PC-9 (cell line): ENCODE results near the gene IFNAR1. TPM values are rescaled to one million over a fixed set of nuclear protein-coding genes. Genes with fewer than 3 reads are reported as not detected.

ENCODE experiments used
- BruUV-seq: library from RNA; stranded (reverse); fragments of 400-500 nt; replicated peaks from 2 replicates; lab custom pipeline; 2021; lab: Mats Ljungman, UMichigan
- CTCF ChIA-PET: fragments of 300-600 bp; sonication (Branson Sonifier 250); formaldehyde crosslinking; loops from one replicate; lab custom pipeline; 2022; ENCODE audit warnings: antibody characterized with exemption; lab: Charles Lee
- POLR2A ChIA-PET: fragments of 300-600 bp; sonication (Branson Sonifier 250); formaldehyde crosslinking; loops from one replicate; lab custom pipeline; 2022; ENCODE audit warnings: antibody characterized with exemption; ENCODE audit not compliant: unreplicated experiment; lab: Charles Lee
- DNase-seq, 2 experiments: peaks; one replicate each; pipeline versions ENCODE4 v3.0.0 to v3.0.0-alpha.2; 2015 to 2022; ENCODE audit warnings: mixed read lengths in 1 of 2
- H2AFZ ChIP-seq: fragments of 200-600 bp; sonication (generic); 2 replicates; pipeline ENCODE4 v1.8.1; 2017; ENCODE audit warnings: antibody characterized with exemption
- H3F3A ChIP-seq: fragments of 200-600 bp; sonication (generic); 2 replicates; pipeline ENCODE4 v1.8.1; 2017; ENCODE audit warnings: antibody characterized with exemption, mild to moderate bottlenecking, low read depth; ENCODE audit not compliant: insufficient read depth
- H3K27ac ChIP-seq: fragments of 200-600 bp; sonication (generic); 2 replicates; pipeline ENCODE4 v1.6.1; 2016; ENCODE audit warnings: mixed run types
- H3K27me3 ChIP-seq: fragments of 200-600 bp; sonication (generic); 2 replicates; pipeline ENCODE4 v1.6.1; 2016; ENCODE audit warnings: low read depth, mixed run types; ENCODE audit not compliant: insufficient read depth
- H3K36me3 ChIP-seq: fragments of 200-600 bp; sonication (generic); 2 replicates; pipeline ENCODE4 v1.6.1; 2016; ENCODE audit warnings: low read depth, mixed run types
- H3K4me1 ChIP-seq: fragments of 200-600 bp; sonication (generic); replicated peaks from 2 replicates; pipeline ENCODE4 v1.6.1; 2016; ENCODE audit warnings: mixed run types; ENCODE audit not compliant: insufficient read depth
- H3K4me2 ChIP-seq: fragments of 200-600 bp; sonication (generic); 2 replicates; pipeline ENCODE4 v1.6.1; 2017; ENCODE audit warnings: mixed run types
- H3K4me3 ChIP-seq: fragments of 200-600 bp; sonication (generic); 2 replicates; pipeline ENCODE4 v1.6.1; 2016; ENCODE audit warnings: mixed run types
- H3K79me2 ChIP-seq: fragments of 200-600 bp; sonication (generic); 2 replicates; pipeline ENCODE4 v1.6.1; 2017; ENCODE audit warnings: low read depth, mixed run types
- H3K9me2 ChIP-seq: fragments of 200-600 bp; sonication (generic); 2 replicates; pipeline ENCODE4 v1.8.1; 2017; ENCODE audit warnings: mild to moderate bottlenecking; ENCODE audit not compliant: insufficient read depth
- H3K9me3 ChIP-seq: fragments of 200-600 bp; sonication (generic); 2 replicates; pipeline ENCODE4 v1.8.1; 2016; ENCODE audit warnings: low read depth; ENCODE audit not compliant: insufficient read depth
- H4K20me1 ChIP-seq: fragments of 200-600 bp; sonication (generic); 2 replicates; pipeline ENCODE4 v1.8.1; 2017; ENCODE audit not compliant: insufficient read depth
- EZH2 ChIP-seq: fragments of 200-600 bp; sonication (generic); IDR thresholded peaks from 2 replicates; pipeline ENCODE4 v1.8.0; 2017; ENCODE audit warnings: antibody characterized with exemption, low read depth
- intact Hi-C: fragments of 100-400 bp; cut with micrococcal nuclease; formaldehyde crosslinking; loops from one replicate; pipeline ENCODE4 v1.10.0; 2022; ENCODE audit not compliant: unreplicated experiment
- total RNA-seq: library from RNA; stranded (reverse); gene quantifications from 2 replicates; pipeline ENCODE4 v1.2.3, GENCODE V29; 2021
- TF ChIP-seq, protein P1 (sequence below): fragments of 200-600 bp; sonication (generic); conservative IDR thresholded peaks from 2 replicates; pipeline ENCODE4 v1.6.1; 2017; ENCODE audit warnings: mixed run types, antibody characterized with exemption, mild to moderate bottlenecking, moderate library complexity

The IFNAR1 gene
- total RNA-seq, 1 experiment from 2014 or later: 25.5 TPM

DNA sequence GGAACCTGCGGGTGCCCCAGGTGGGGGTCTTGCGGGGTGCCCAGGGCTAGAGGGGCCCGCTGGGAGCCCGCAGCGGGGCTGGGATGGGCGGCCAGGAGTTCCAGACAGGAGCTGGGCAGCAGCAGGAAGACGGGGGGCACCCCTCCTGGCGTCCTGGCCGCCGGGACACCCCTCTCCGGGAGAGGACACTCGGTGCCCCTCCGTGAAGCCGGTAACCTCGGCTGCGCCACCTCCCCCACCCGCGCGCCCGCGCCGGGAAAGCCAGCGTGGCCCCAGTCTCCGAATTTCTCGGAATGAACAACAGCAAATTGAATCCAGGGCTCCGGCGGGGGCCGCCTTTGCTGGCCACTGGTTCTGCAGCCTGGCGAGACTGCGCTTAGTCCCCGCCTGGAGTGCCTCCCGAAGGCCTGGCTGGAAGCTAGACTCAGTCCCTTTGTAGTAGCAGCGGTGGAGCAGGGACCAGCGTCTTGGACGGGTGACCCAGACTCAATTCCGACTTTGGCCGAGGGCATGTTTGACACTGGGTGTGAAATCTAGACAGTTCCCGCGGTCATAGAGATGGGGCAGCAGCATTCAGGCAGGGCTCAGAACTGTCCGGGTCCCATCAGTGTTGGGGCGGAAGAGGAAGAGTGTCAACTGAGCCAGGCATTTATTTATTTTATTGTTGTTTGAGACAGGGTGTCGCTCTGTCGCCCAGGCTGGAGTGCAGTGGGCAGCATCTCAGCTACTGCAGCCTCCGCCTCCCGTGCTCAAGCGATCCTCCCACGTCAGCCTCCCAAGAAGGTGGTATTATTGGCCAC, 79.2 kb downstream of the IFNAR1 start:
- Histone ChIP-seq H3K4me1 (peaks cover 8% of the 10 kb centered on the region; the same call in 1 of the 2 replicates), H3K9me2 (no peaks in the 10 kb centered on the region), H3K27ac (peak overlapping the region; percentile 56), H3K79me2 (peaks cover 50% of the 10 kb centered on the region), H3K4me3 (peak overlapping the region; percentile 65), H3K9me3 (no peaks in the 10 kb centered on the region), H3K36me3 (no peaks in the 10 kb centered on the region; the same call in 1 of the 2 replicates), H2AFZ (peak overlapping the region; percentile 77), H3K27me3 (no peaks in the 10 kb centered on the region), H3F3A (peaks cover 4% of the 10 kb centered on the region; the same call in 1 of the 2 replicates), H4K20me1 (peaks cover 10% of the 10 kb centered on the region; the same call in 1 of the 2 replicates), H3K4me2 (peak overlapping the region; percentile 85)
- ChIA-PET CTCF (no interaction called here), POLR2A (interaction anchor here (0.7 kb wide), 1 partner anchor 21 kb away, joined by 8 read pairs; no protein-coding TSS in a partner anchor)
- BruUV-seq: TSS peak; percentile 59
- DNase-seq: peak in 1 of 2 experiments; percentile 22
- intact Hi-C loops: loop anchor here (1.0 kb wide), 2 partner anchors 21 to 43 kb away; no protein-coding TSS in a partner anchor
- TF ChIP-seq, protein P1, sequence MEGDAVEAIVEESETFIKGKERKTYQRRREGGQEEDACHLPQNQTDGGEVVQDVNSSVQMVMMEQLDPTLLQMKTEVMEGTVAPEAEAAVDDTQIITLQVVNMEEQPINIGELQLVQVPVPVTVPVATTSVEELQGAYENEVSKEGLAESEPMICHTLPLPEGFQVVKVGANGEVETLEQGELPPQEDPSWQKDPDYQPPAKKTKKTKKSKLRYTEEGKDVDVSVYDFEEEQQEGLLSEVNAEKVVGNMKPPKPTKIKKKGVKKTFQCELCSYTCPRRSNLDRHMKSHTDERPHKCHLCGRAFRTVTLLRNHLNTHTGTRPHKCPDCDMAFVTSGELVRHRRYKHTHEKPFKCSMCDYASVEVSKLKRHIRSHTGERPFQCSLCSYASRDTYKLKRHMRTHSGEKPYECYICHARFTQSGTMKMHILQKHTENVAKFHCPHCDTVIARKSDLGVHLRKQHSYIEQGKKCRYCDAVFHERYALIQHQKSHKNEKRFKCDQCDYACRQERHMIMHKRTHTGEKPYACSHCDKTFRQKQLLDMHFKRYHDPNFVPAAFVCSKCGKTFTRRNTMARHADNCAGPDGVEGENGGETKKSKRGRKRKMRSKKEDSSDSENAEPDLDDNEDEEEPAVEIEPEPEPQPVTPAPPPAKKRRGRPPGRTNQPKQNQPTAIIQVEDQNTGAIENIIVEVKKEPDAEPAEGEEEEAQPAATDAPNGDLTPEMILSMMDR: no peak
- no peak for TF ChIP-seq EZH2

DNA sequence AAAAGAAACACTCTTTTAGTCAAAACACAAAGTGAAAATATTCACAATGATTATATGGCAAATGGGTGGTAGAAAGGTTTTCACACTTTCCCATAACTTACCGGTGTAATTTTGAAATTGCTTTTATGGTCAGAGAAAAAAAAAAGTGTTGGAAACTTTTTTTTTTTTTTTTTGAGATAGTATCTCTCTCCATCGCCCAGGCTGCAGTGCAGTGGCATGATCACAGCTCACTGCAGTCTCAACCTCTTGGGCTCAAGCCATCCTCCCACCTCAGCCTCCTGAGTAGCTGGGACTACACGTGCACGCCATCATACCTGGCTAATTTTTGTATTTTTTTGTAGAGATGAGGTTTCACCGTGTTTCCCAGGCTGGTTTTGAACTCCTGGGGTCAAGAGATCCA, 81.7 kb downstream of the IFNAR1 start:
- CTCF ChIA-PET: no interaction called here
- H2AFZ ChIP-seq: no peak overlapping the region
- no peak overlapping the region for H3K4me2 ChIP-seq
- no peaks in the 10 kb centered on the region for H3K27me3 ChIP-seq
- peaks cover 4% of the 10 kb centered on the region; the same call in 1 of the 2 replicates for H3F3A ChIP-seq
- H3K27ac ChIP-seq: no peak overlapping the region
- H4K20me1 ChIP-seq: peaks cover 10% of the 10 kb centered on the region; the same call in 1 of the 2 replicates
- no peaks in the 10 kb centered on the region for H3K9me2 ChIP-seq
- H3K9me3 ChIP-seq: no peaks in the 10 kb centered on the region
- TF ChIP-seq EZH2: no peak
- TF ChIP-seq, protein P1: no peak
- no peak overlapping the region for H3K4me3 ChIP-seq
- peaks cover 75% of the 10 kb centered on the region for H3K79me2 ChIP-seq
- POLR2A ChIA-PET: no interaction called here
- DNase-seq: no peak
- H3K4me1 ChIP-seq: peaks cover 8% of the 10 kb centered on the region; the same call in 1 of the 2 replicates
- no peaks in the 10 kb centered on the region; the same call in 1 of the 2 replicates for H3K36me3 ChIP-seq
- intact Hi-C loops: no loop called here
- BruUV-seq: no TSS peak

Other genes starting within 250 kb of the IFNAR1 start
- gene IFNAR2, start 95.0 kb upstream of the IFNAR1 start, total RNA-seq: 8.5 and 10.3 TPM in 2 replicates
- gene IL10RB, start 58.6 kb upstream of the IFNAR1 start, total RNA-seq: 18.3 and 23.1 TPM in 2 replicates
- 16.0 and 16.1 TPM in 2 replicates for gene IFNGR2, start 78.4 kb downstream of the IFNAR1 start, total RNA-seq
- gene TMEM50B, start 155.0 kb downstream of the IFNAR1 start, total RNA-seq: 11.7 and 14.2 TPM in 2 replicates
- 1.1 and 1.3 TPM in 2 replicates for gene DNAJC28, start 166.7 kb downstream of the IFNAR1 start, total RNA-seq
- gene GART, start 217.1 kb downstream of the IFNAR1 start, total RNA-seq: 105 and 121 TPM in 2 replicates
- 131 and 158 TPM in 2 replicates for gene SON, start 218.1 kb downstream of the IFNAR1 start, total RNA-seq